ENCODE measurements around the gene ERCC6L. TPM values are rescaled to one million over a fixed set of nuclear protein-coding genes. Genes with fewer than 3 reads are reported as not detected.
A peak's percentile ranks its signal among the peaks of the same experiment; 100 is the strongest.

The ERCC6L gene
- total RNA-seq, 4 donors from 2014 or later, result 0.76 to 6.4 (median 3.2) TPM

GRCh38 chrX:72169008-72169728 is 69.7 kb downstream of the ERCC6L start:
- Histone ChIP-seq H3K27ac (no peak overlapping the region), H3K4me3 (peak overlapping the region in 1 of 4 donors; percentile 41), H3K9me3 (no peaks in the 10 kb centered on the region), H3K4me1 (no peaks in the 10 kb centered on the region), H3K27me3 (peaks cover 0 to 2% (median 0%) of the 10 kb centered on the region in 4 donors), H3K36me3 (no peaks in the 10 kb centered on the region)
- no peak for TF ChIP-seq POLR2A (IDR thresholded peaks at IDR 0.05)
- no peak for TF ChIP-seq CTCF (IDR thresholded peaks at IDR 0.05)
- DNase-seq, result no peak
- intact Hi-C loops (cut with DNase I), result no loop called here
- WGBS, 2 donors, result 64 to 68% methylated on average over 6 of the region's 6 CpGs

GRCh38 chrX:72165551-72165950 is 73.3 kb downstream of the ERCC6L start:
- H3K4me3 ChIP-seq, result no peak overlapping the region
- DNase-seq, result no peak
- H3K27me3 ChIP-seq, result no peaks in the 10 kb centered on the region
- no peaks in the 10 kb centered on the region for H3K9me3 ChIP-seq
- H3K27ac ChIP-seq, result no peak overlapping the region
- TF ChIP-seq POLR2A (IDR thresholded peaks at IDR 0.05), result no peak
- TF ChIP-seq CTCF (IDR thresholded peaks at IDR 0.05), result no peak
- H3K4me1 ChIP-seq, result no peaks in the 10 kb centered on the region
- intact Hi-C loops (cut with DNase I), result no loop called here
- WGBS, 2 donors, result 65 to 69% methylated on average over 4 of the region's 4 CpGs
- H3K36me3 ChIP-seq, result no peaks in the 10 kb centered on the region

- WGBS, 2 donors, result 55% methylated on average over 4 to 5 of the region's 10 CpGs
These were observed 79.1 kb downstream of the ERCC6L start for GRCh38 chrX:72159769-72160168.

GRCh38 chrX:72158773-72159172 is 80.1 kb downstream of the ERCC6L start:
- H3K27ac ChIP-seq, result no peak overlapping the region
- H3K4me3 ChIP-seq, result no peak overlapping the region
- 39 to 67% methylated on average over 1 to 2 of the region's 3 CpGs for WGBS, 2 donors
- H3K36me3 ChIP-seq, result no peaks in the 10 kb centered on the region
- TF ChIP-seq POLR2A (IDR thresholded peaks at IDR 0.05), result no peak
- TF ChIP-seq CTCF (IDR thresholded peaks at IDR 0.05), result no peak
- no peaks in the 10 kb centered on the region for H3K27me3 ChIP-seq
- intact Hi-C loops (cut with DNase I), result no loop called here
- DNase-seq, result no peak
- H3K9me3 ChIP-seq, result peaks cover 0 to 7% (median 0%) of the 10 kb centered on the region in 3 donors
- H3K4me1 ChIP-seq, result no peaks in the 10 kb centered on the region

More at GRCh38 chrX:72159769-72160168, 79.1 kb downstream of the ERCC6L start:
- DNase-seq, result no peak
- Histone ChIP-seq H3K27ac (no peak overlapping the region), H3K4me3 (no peak overlapping the region), H3K27me3 (no peaks in the 10 kb centered on the region), H3K9me3 (peaks cover 0 to 7% (median 0%) of the 10 kb centered on the region in 3 donors), H3K4me1 (no peaks in the 10 kb centered on the region), H3K36me3 (no peaks in the 10 kb centered on the region)
- intact Hi-C loops (cut with DNase I), result no loop called here
- TF ChIP-seq CTCF (IDR thresholded peaks at IDR 0.05), result no peak
- no peak for TF ChIP-seq POLR2A (IDR thresholded peaks at IDR 0.05)

Small RNA genes within 50 kb of the gene (small RNA-seq; reads per million reads assigned to genes)
- 0 reads per million in 4 donors for gene RF00019

Other genes starting within 250 kb of the ERCC6L start
- 1 to 10 TPM in 1 of 4 donors, under 1 TPM in 3; 0.08 to 3.6 (median 0.49) TPM for gene RTL5, start 107.1 kb downstream of the ERCC6L start, total RNA-seq
- 10 to 100 TPM in 2 of 4 donors, 1 to 10 TPM in 2; 4.7 to 15.1 (median 9.2) TPM for gene PIN4, start 57.3 kb downstream of the ERCC6L start, total RNA-seq
- gene RPS4X, start 38.2 kb upstream of the ERCC6L start, total RNA-seq, result 1,000 to 10,000 TPM in 2 of 4 donors, 100 to 1,000 TPM in 2; 558 to 1,189 (median 843) TPM
- gene CITED1, start 66.9 kb upstream of the ERCC6L start, total RNA-seq, result not detected